ENCODE results near the gene NTRK3. TPM values are rescaled to one million over a fixed set of nuclear protein-coding genes. Genes with fewer than 3 reads are reported as not detected.

NTRK3 gene
- total and polyA plus RNA-seq, 12 donors, result 0.45 to 5.6 (median 2.3) TPM

- no peak for DNase-seq
- Histone ChIP-seq H3K9me3 (peaks cover 0 to 4% (median 0%) of the 10 kb centered on the region in 11 donors), H3K27ac (no peak overlapping the region), H3K4me1 (no peaks in the 10 kb centered on the region), H3K27me3 (peaks cover 0 to 13% (median 0%) of the 10 kb centered on the region in 7 donors), H3K36me3 (no peaks in the 10 kb centered on the region), H3K4me3 (no peak overlapping the region)
- intact Hi-C loops (cut with DNase I), result no loop called here
- 75% methylated on average over 6 of the region's 6 CpGs for WGBS, 2 donors
- TF ChIP-seq CTCF (IDR thresholded peaks at IDR 0.05), result no peak
- ATAC-seq, result no peak
Observed at GRCh38 chr15:88221836-88222235, 34.7 kb downstream of the NTRK3 start.

DNA sequence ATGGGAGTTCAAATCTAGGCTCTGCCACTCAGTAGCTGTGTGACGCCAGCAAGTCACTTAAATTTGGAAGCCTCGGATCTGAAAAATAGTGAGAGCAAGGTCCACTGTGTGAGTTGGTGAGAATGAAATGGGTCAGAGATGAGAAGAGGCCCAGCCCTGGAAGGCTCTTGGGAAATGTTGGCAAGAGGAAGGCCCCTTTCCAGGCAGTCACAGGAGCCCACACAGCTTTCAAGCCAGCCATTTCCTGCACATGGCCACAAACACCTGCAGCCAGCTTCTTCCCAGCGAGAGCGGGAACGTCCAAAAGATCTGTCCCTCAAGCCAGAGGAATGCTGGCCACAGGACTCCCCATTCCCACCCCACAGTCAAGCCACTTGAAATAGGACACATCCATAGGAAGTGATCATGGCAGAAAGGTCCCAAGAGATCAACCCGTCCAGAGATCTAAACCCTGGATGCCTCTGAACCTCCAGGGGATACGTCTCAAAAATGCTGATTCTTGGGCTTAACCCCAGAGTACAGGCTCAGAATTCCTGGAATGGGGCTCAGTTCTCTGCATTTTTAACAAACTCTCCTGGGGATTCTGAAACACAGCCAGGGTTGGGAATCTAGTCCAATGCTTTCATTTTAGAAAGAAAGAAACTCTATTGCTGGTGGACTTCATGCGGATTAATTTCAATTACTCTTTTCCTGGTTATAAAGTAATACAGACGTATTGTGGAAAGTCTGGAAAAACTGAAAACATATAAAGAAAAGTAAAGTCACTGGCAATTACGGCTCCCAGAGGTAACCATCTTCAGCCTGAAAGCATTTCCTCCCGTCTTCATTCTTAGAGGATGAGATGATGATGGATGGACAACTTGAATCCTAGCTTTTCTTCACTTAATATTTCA is 35.9 kb downstream of the NTRK3 start:
- ATAC-seq (no peak), DNase-seq (no peak)
- Histone ChIP-seq H3K4me1 (no peaks in the 10 kb centered on the region), H3K9me3 (peaks cover 0 to 5% (median 0%) of the 10 kb centered on the region in 11 donors), H3K4me3 (no peak overlapping the region), H3K36me3 (no peaks in the 10 kb centered on the region), H3K27ac (no peak overlapping the region), H3K27me3 (peaks cover 0 to 4% (median 0%) of the 10 kb centered on the region in 7 donors)
- no peak for TF ChIP-seq CTCF (IDR thresholded peaks at IDR 0.05)
- intact Hi-C loops (cut with DNase I), result no loop called here
- WGBS, 2 donors, result 74 to 76% methylated on average over 11 of the region's 11 CpGs

DNA sequence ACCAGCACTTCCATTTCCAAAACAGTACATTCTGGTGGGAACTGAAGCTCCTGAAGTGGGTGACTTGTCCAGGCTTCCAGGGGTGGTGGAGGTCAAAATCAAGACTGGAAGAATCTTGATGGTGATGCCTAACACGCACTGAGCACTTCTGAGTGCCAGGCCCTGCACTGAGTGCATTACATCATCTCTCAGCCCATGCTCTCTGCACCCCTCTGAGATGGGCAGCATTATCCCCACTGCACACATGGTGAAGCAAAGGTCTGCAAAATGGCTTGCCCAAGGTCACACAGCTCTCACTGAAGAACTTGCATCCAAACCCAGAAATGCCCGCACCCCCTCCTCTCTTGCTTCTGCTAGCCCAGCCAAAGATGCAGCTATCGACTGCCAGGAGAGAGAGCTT is 36.9 kb downstream of the NTRK3 start:
- Histone ChIP-seq H3K4me3 (no peak overlapping the region), H3K36me3 (no peaks in the 10 kb centered on the region), H3K4me1 (no peaks in the 10 kb centered on the region), H3K9me3 (peaks cover 0 to 5% (median 0%) of the 10 kb centered on the region in 11 donors), H3K27me3 (peaks cover 0 to 3% (median 0%) of the 10 kb centered on the region in 7 donors), H3K27ac (no peak overlapping the region)
- no peak for ATAC-seq
- DNase-seq, result no peak
- 49 to 57% methylated on average over 3 of the region's 3 CpGs for WGBS, 2 donors
- TF ChIP-seq CTCF (IDR thresholded peaks at IDR 0.05), result no peak
- intact Hi-C loops (cut with DNase I), result no loop called here

DNA sequence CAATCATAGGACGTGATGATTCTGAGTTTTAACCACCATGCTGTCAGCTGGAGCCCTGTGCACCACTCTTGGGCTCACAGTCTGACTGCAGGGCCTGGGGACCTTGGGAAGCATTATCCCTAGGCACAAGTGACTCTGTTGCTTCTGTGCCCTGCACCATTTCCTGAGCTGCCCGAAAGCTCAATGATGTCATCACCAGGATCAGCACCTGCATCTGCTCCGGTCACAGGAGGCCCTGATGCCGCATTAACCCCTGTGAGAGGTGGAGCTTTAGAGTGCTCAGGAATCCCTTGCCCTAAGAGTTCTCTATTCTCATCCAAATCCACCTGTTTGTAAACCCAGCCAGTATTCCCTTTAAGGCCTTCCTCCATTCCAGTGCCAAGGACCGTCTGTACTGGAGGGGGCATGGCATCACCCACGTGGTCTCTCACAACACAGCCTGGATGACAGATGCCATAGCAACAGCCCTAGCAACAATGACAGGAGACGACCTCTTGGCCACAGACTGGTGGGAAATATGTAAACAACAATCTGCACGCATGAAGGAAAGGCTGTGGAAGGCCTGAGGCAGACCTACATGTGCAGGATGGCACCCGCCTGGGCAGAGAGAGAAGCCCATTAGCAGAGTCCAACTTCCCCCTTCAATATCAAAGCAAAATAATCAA is 37.9 kb downstream of the NTRK3 start:
- no peak overlapping the region for H3K4me3 ChIP-seq
- TF ChIP-seq CTCF (IDR thresholded peaks at IDR 0.05), result no peak
- ATAC-seq (peak in 1 of 8 donors; percentile 46), DNase-seq (no peak)
- intact Hi-C loops (cut with DNase I), result no loop called here
- H3K9me3 ChIP-seq, result peaks cover 0 to 5% (median 0%) of the 10 kb centered on the region in 11 donors
- H3K27me3 ChIP-seq, result peaks cover 0 to 3% (median 0%) of the 10 kb centered on the region in 7 donors
- WGBS, 2 donors, result 54 to 61% methylated on average over 9 of the region's 9 CpGs
- H3K36me3 ChIP-seq, result no peaks in the 10 kb centered on the region
- no peak overlapping the region for H3K27ac ChIP-seq
- no peaks in the 10 kb centered on the region for H3K4me1 ChIP-seq
